GM12865 (cell line): ENCODE results near the gene TMEM260.

Source experiments
- DNase-seq: peaks from one replicate; pipeline ENCODE4 v3.0.0; 2010; ENCODE audit warnings: low read depth
- H3K4me3 ChIP-seq: 2 replicates; pipeline ENCODE4 v1.5.1; 2011; ENCODE audit warnings: mild to moderate bottlenecking, low read depth, low read length, control low read depth
- CTCF ChIP-seq: IDR thresholded peaks from 2 replicates; pipeline ENCODE4 v1.5.1; 2011; ENCODE audit warnings: low read length, control low read depth, low read depth, inconsistent platforms; ENCODE audit not compliant: insufficient read depth; ENCODE audit errors: missing control alignments

The TMEM260 gene

GRCh38 chr14:56650979-56651378 is 71.4 kb downstream of the TMEM260 start:
- no peak for DNase-seq
- H3K4me3 ChIP-seq, result no peak overlapping the region
- no peak for TF ChIP-seq CTCF

GRCh38 chr14:56657604-56658003 is 78.0 kb downstream of the TMEM260 start:
- no peak overlapping the region for H3K4me3 ChIP-seq
- DNase-seq, result no peak
- no peak for TF ChIP-seq CTCF

- TF ChIP-seq CTCF, result no peak
- DNase-seq, result no peak
- no peak overlapping the region for H3K4me3 ChIP-seq
These were observed 79.8 kb downstream of the TMEM260 start for GRCh38 chr14:56659378-56659777.

GRCh38 chr14:56659964-56660551 is 80.5 kb downstream of the TMEM260 start:
- DNase-seq, result peak; percentile 39
- no peak overlapping the region for H3K4me3 ChIP-seq
- peak; percentile 61 for TF ChIP-seq CTCF

- no peak for DNase-seq
- TF ChIP-seq CTCF, result no peak
- H3K4me3 ChIP-seq, result no peak overlapping the region
These were observed 81.2 kb downstream of the TMEM260 start for GRCh38 chr14:56660677-56661389.

- DNase-seq, result no peak
- H3K4me3 ChIP-seq, result no peak overlapping the region
- no peak for TF ChIP-seq CTCF
These were observed 81.9 kb downstream of the TMEM260 start for GRCh38 chr14:56661478-56661877.
